ENCODE measurements around the gene COX18.

Gene COX18

GRCh38 chr4:73018595-73018994, 50.9 kb downstream of the COX18 start (continued):
- no peak for TF ChIP-seq PATZ1 (CRISPR knock-in tag; IDR thresholded peaks at IDR 0.05; ENCODE audit: borderline replicate concordance)

GRCh38 chr4:73013310-73013709, 56.2 kb downstream of the COX18 start:
- TF ChIP-seq TCF4 (CRISPR knock-in tag; IDR thresholded peaks at IDR 0.05; ENCODE audit: borderline replicate concordance) (no peak), PPARA (CRISPR knock-in tag; IDR thresholded peaks at IDR 0.05; ENCODE audit: borderline replicate concordance) (no peak), TOX (CRISPR knock-in tag; IDR thresholded peaks at IDR 0.05; ENCODE audit: borderline replicate concordance) (no peak), GLIS3 (CRISPR knock-in tag; IDR thresholded peaks at IDR 0.05) (no peak), ZC3H10 (CRISPR knock-in tag; IDR thresholded peaks at IDR 0.05) (no peak)
- TF ChIP-seq, protein P1, sequence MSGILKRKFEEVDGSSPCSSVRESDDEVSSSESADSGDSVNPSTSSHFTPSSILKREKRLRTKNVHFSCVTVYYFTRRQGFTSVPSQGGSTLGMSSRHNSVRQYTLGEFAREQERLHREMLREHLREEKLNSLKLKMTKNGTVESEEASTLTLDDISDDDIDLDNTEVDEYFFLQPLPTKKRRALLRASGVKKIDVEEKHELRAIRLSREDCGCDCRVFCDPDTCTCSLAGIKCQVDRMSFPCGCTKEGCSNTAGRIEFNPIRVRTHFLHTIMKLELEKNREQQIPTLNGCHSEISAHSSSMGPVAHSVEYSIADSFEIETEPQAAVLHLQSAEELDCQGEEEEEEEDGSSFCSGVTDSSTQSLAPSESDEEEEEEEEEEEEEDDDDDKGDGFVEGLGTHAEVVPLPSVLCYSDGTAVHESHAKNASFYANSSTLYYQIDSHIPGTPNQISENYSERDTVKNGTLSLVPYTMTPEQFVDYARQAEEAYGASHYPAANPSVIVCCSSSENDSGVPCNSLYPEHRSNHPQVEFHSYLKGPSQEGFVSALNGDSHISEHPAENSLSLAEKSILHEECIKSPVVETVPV (CRISPR knock-in tag; IDR thresholded peaks at IDR 0.05): no peak
- TF ChIP-seq, protein P2, sequence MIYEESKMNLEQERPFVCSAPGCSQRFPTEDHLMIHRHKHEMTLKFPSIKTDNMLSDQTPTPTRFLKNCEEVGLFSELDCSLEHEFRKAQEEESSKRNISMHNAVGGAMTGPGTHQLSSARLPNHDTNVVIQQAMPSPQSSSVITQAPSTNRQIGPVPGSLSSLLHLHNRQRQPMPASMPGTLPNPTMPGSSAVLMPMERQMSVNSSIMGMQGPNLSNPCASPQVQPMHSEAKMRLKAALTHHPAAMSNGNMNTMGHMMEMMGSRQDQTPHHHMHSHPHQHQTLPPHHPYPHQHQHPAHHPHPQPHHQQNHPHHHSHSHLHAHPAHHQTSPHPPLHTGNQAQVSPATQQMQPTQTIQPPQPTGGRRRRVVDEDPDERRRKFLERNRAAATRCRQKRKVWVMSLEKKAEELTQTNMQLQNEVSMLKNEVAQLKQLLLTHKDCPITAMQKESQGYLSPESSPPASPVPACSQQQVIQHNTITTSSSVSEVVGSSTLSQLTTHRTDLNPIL (CRISPR knock-in tag; IDR thresholded peaks at IDR 0.05; ENCODE audit: low read depth): no peak
- ATAC-seq: no peak

- TF ChIP-seq BACH2 (CRISPR knock-in tag; IDR thresholded peaks at IDR 0.05; ENCODE audit: borderline replicate concordance) (no peak), GLIS3 (CRISPR knock-in tag; IDR thresholded peaks at IDR 0.05) (no peak), ESRRG (CRISPR knock-in tag; IDR thresholded peaks at IDR 0.05) (no peak), ZNF8 (CRISPR knock-in tag; IDR thresholded peaks at IDR 0.05) (no peak), RARB (CRISPR knock-in tag; IDR thresholded peaks at IDR 0.05) (no peak), ISL1 (CRISPR knock-in tag; IDR thresholded peaks at IDR 0.05) (no peak), ZNF70 (CRISPR knock-in tag; IDR thresholded peaks at IDR 0.05) (no peak), ZFP30 (CRISPR knock-in tag; IDR thresholded peaks at IDR 0.05) (no peak), ZFP3 (CRISPR knock-in tag; IDR thresholded peaks at IDR 0.05) (no peak), ARNTL (CRISPR knock-in tag; IDR thresholded peaks at IDR 0.05; ENCODE audit: borderline replicate concordance, low read depth) (no peak), SNAI2 (CRISPR knock-in tag; IDR thresholded peaks at IDR 0.05) (no peak), ZC3H10 (CRISPR knock-in tag; IDR thresholded peaks at IDR 0.05) (no peak), CSDC2 (CRISPR knock-in tag; IDR thresholded peaks at IDR 0.05) (no peak), PPARA (CRISPR knock-in tag; IDR thresholded peaks at IDR 0.05; ENCODE audit: borderline replicate concordance) (no peak), ZNF565 (CRISPR knock-in tag; conservative IDR thresholded peaks at IDR 0.05; ENCODE audit: low read depth) (no peak)
- TF ChIP-seq, protein P3, sequence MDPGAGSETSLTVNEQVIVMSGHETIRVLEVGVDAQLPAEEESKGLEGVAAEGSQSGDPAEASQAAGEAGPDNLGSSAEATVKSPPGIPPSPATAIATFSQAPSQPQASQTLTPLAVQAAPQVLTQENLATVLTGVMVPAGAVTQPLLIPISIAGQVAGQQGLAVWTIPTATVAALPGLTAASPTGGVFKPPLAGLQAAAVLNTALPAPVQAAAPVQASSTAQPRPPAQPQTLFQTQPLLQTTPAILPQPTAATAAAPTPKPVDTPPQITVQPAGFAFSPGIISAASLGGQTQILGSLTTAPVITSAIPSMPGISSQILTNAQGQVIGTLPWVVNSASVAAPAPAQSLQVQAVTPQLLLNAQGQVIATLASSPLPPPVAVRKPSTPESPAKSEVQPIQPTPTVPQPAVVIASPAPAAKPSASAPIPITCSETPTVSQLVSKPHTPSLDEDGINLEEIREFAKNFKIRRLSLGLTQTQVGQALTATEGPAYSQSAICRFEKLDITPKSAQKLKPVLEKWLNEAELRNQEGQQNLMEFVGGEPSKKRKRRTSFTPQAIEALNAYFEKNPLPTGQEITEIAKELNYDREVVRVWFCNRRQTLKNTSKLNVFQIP (CRISPR knock-in tag; IDR thresholded peaks at IDR 0.05; ENCODE audit: borderline replicate concordance, low read depth): no peak
- TF ChIP-seq, protein P1 (CRISPR knock-in tag; IDR thresholded peaks at IDR 0.05): no peak
- TF ChIP-seq, protein P2 (CRISPR knock-in tag; IDR thresholded peaks at IDR 0.05; ENCODE audit: low read depth): no peak
- TF ChIP-seq, protein P4, sequence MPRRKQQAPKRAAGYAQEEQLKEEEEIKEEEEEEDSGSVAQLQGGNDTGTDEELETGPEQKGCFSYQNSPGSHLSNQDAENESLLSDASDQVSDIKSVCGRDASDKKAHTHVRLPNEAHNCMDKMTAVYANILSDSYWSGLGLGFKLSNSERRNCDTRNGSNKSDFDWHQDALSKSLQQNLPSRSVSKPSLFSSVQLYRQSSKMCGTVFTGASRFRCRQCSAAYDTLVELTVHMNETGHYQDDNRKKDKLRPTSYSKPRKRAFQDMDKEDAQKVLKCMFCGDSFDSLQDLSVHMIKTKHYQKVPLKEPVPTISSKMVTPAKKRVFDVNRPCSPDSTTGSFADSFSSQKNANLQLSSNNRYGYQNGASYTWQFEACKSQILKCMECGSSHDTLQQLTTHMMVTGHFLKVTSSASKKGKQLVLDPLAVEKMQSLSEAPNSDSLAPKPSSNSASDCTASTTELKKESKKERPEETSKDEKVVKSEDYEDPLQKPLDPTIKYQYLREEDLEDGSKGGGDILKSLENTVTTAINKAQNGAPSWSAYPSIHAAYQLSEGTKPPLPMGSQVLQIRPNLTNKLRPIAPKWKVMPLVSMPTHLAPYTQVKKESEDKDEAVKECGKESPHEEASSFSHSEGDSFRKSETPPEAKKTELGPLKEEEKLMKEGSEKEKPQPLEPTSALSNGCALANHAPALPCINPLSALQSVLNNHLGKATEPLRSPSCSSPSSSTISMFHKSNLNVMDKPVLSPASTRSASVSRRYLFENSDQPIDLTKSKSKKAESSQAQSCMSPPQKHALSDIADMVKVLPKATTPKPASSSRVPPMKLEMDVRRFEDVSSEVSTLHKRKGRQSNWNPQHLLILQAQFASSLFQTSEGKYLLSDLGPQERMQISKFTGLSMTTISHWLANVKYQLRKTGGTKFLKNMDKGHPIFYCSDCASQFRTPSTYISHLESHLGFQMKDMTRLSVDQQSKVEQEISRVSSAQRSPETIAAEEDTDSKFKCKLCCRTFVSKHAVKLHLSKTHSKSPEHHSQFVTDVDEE (CRISPR knock-in tag; IDR thresholded peaks at IDR 0.05): no peak
- no peak for ATAC-seq
Measured at GRCh38 chr4:73012673-73013072, 56.8 kb downstream of the COX18 start.

Measured in SK-N-SH treated with all-trans-retinoic acid at 6 μM for 48 hours (cell line).